H9 (cell line): ENCODE results near the gene CDKN3. TPM values are rescaled to one million over a fixed set of nuclear protein-coding genes. Genes with fewer than 3 reads are reported as not detected.

Experiments
- DNase-seq: peaks from one replicate; pipeline ENCODE4 v3.0.0-alpha.2; 2017
- H2AFZ ChIP-seq: one replicate; pipeline ENCODE4 v1.6.1; 2013; ENCODE audit warnings: mild to moderate bottlenecking, low read length, control low read depth, moderate library complexity
- H2AK5ac ChIP-seq: 2 replicates; pipeline ENCODE4 v1.6.1; 2013; ENCODE audit warnings: low read length, control low read depth, mixed read lengths; ENCODE audit not compliant: insufficient read length
- H2BK120ac ChIP-seq: one replicate; pipeline ENCODE4 v1.6.1; 2013; ENCODE audit warnings: low read depth, mild to moderate bottlenecking, low read length, control low read depth, inconsistent platforms; ENCODE audit not compliant: poor library complexity, severe bottlenecking
- H2BK12ac ChIP-seq: 2 replicates; pipeline ENCODE4 v1.6.1; 2013; ENCODE audit warnings: low read length, control low read depth, mixed read lengths, low read depth; ENCODE audit not compliant: insufficient read length
- H2BK15ac ChIP-seq: 2 replicates; pipeline ENCODE4 v1.6.1; 2013; ENCODE audit warnings: low read depth, low read length, control low read depth
- H2BK20ac ChIP-seq: one replicate; pipeline ENCODE4 v1.6.1; 2013; ENCODE audit warnings: low read depth, mild to moderate bottlenecking, low read length, control low read depth, inconsistent platforms; ENCODE audit not compliant: poor library complexity, severe bottlenecking
- H2BK5ac ChIP-seq: 2 replicates; pipeline ENCODE4 v1.6.1; 2013; ENCODE audit warnings: low read length, control low read depth, mixed read lengths; ENCODE audit not compliant: insufficient read length
- H3K14ac ChIP-seq: 2 replicates; pipeline ENCODE4 v1.6.1; 2013; ENCODE audit warnings: low read length, control low read depth; ENCODE audit not compliant: insufficient read depth
- H3K18ac ChIP-seq: 2 replicates; pipeline ENCODE4 v1.6.1; 2013; ENCODE audit warnings: low read depth, mild to moderate bottlenecking, mixed read lengths, low read length, control low read depth; ENCODE audit not compliant: insufficient read length
- H3K23ac ChIP-seq: 2 replicates; pipeline ENCODE4 v1.6.1; 2013; ENCODE audit warnings: low read length, control low read depth, mixed read lengths, low read depth; ENCODE audit not compliant: insufficient read length
- H3K23me2 ChIP-seq: 2 replicates; pipeline ENCODE4 v1.6.1; 2013; ENCODE audit warnings: low read depth, mild to moderate bottlenecking, mixed read lengths, low read length, control low read depth; ENCODE audit not compliant: insufficient read length, poor library complexity, severe bottlenecking
- H3K27ac ChIP-seq: 2 replicates; pipeline ENCODE4 v1.5.1; 2013; ENCODE audit warnings: low read length, control low read depth, mixed read lengths, low read depth; ENCODE audit not compliant: insufficient read length
- H3K27me3 ChIP-seq: 2 replicates; pipeline ENCODE4 v1.6.1; 2013; ENCODE audit warnings: low read length, control low read depth, inconsistent platforms; ENCODE audit not compliant: insufficient read depth
- H3K4ac ChIP-seq: 2 replicates; pipeline ENCODE4 v1.6.1; 2013; ENCODE audit warnings: low read depth, mild to moderate bottlenecking, control low read depth, inconsistent platforms, low read length, moderate library complexity
- H3K4me1 ChIP-seq: 2 replicates; pipeline ENCODE4 v1.6.1; 2013; ENCODE audit warnings: low read length, control low read depth, inconsistent platforms; ENCODE audit not compliant: insufficient read depth
- H3K4me2 ChIP-seq: 2 replicates; pipeline ENCODE4 v1.6.1; 2013; ENCODE audit warnings: low read length, control low read depth, mixed read lengths; ENCODE audit not compliant: insufficient read length, insufficient read depth
- H3K56ac ChIP-seq: 2 replicates; pipeline ENCODE4 v1.6.1; 2013; ENCODE audit warnings: low read depth, mild to moderate bottlenecking, mixed read lengths, low read length, control low read depth; ENCODE audit not compliant: insufficient read length
- H3K79me1 ChIP-seq: 2 replicates; pipeline ENCODE4 v1.6.1; 2013; ENCODE audit warnings: low read depth, mild to moderate bottlenecking, moderate library complexity, low read length, control low read depth, inconsistent platforms; ENCODE audit not compliant: insufficient read depth, poor library complexity, severe bottlenecking
- H3K79me2 ChIP-seq: 2 replicates; pipeline ENCODE4 v1.6.1; 2013; ENCODE audit warnings: low read length, control low read depth, inconsistent platforms; ENCODE audit not compliant: insufficient read depth
- H3K9ac ChIP-seq: 2 replicates; pipeline ENCODE4 v1.6.1; 2013; ENCODE audit warnings: low read length, control low read depth, mixed read lengths; ENCODE audit not compliant: insufficient read length; ENCODE audit errors: extremely low read depth
- H3K9me3 ChIP-seq: one replicate; pipeline ENCODE4 v1.6.1; 2013; ENCODE audit warnings: low read depth, low read length, inconsistent platforms; ENCODE audit not compliant: control insufficient read depth
- H3T11ph ChIP-seq: one replicate; pipeline ENCODE4 v1.6.1; 2013; ENCODE audit warnings: mild to moderate bottlenecking, low read length, control low read depth, inconsistent platforms
- H4K20me1 ChIP-seq: one replicate; pipeline ENCODE4 v1.6.1; 2013; ENCODE audit not compliant: control insufficient read depth, insufficient read length, insufficient read depth
- H4K5ac ChIP-seq: 2 replicates; pipeline ENCODE4 v1.6.1; 2013; ENCODE audit warnings: low read depth, mild to moderate bottlenecking, mixed read lengths, low read length, control low read depth; ENCODE audit not compliant: insufficient read length
- H4K8ac ChIP-seq: replicated peaks from 2 replicates; pipeline ENCODE4 v1.6.1; 2013; ENCODE audit warnings: low read length, control low read depth, mixed read lengths, low read depth; ENCODE audit not compliant: insufficient read length
- H4K91ac ChIP-seq: 2 replicates; pipeline ENCODE4 v1.6.1; 2013; ENCODE audit warnings: low read depth, mild to moderate bottlenecking, moderate library complexity, mixed read lengths, low read length, control low read depth; ENCODE audit not compliant: insufficient read length
- H3K27ac Mint-ChIP-seq, 3 experiments: 2 replicates in 2 of 3; 3 replicates in 1 of 3; pipeline ENCODE4 v1.8.0; 2020 to 2021; ENCODE audit warnings: mixed read lengths in 3 of 3, mild to moderate bottlenecking in 1 of 3, moderate library complexity in 1 of 3
- H3K27me3 Mint-ChIP-seq: 2 replicates; pipeline ENCODE4 v1.8.0; 2021; ENCODE audit warnings: low read depth, mild to moderate bottlenecking, moderate library complexity, mixed read lengths
- H3K36me3 Mint-ChIP-seq, 3 experiments: 2 replicates in 2 of 3; 3 replicates in 1 of 3; pipeline ENCODE4 v1.8.0; 2020 to 2021; ENCODE audit warnings: low read depth in 3 of 3, mixed read lengths in 3 of 3; ENCODE audit not compliant: insufficient read depth in 1 of 3
- H3K4me1 Mint-ChIP-seq, 2 experiments: 2 replicates each; pipeline ENCODE4 v1.8.0; 2020; ENCODE audit warnings: mixed read lengths in 2 of 2
- H3K4me3 Mint-ChIP-seq, 2 experiments: 2 replicates in 1 of 2; 3 replicates in 1 of 2; pipeline ENCODE4 v1.8.0; 2020 to 2021; ENCODE audit warnings: mild to moderate bottlenecking in 2 of 2, mixed read lengths in 2 of 2, moderate library complexity in 1 of 2
- H3K9me3 Mint-ChIP-seq, 2 experiments: 2 replicates in 1 of 2; 3 replicates in 1 of 2; pipeline ENCODE4 v1.8.0; 2020; ENCODE audit warnings: mild to moderate bottlenecking in 2 of 2, mixed read lengths in 2 of 2, moderate library complexity in 1 of 2
- CTCF ChIP-seq: fragments of 200-600 bp; sonication (generic); conservative IDR thresholded peaks from 3 replicates; pipeline ENCODE4 v1.8.0; 2021; ENCODE audit warnings: antibody characterized with exemption, mild to moderate bottlenecking
- WGBS: extraction: QIAGEN DNeasy Blood & Tissue Kit; methylation state at CpG from one replicate; pipeline ENCODE4 v1.1.7; 2013; ENCODE audit warnings: missing lambda C conversion rate, low lambda C conversion rate, mixed read lengths; ENCODE audit not compliant: insufficient read length; ENCODE audit errors: extremely low coverage; 5-methylcytosine and 5-hydroxymethylcytosine counted together
- total RNA-seq: library from RNA; stranded (reverse); gene quantifications from 2 replicates; pipeline ENCODE4 v1.2.1, GENCODE V29; 2021

Gene CDKN3
- total RNA-seq, 1 experiment from 2014 or later = 45.9 TPM

- no peak for DNase-seq
- no peaks in the 10 kb centered on the region for H3K79me2 ChIP-seq
- H2AFZ ChIP-seq = no peak overlapping the region
- H2AK5ac ChIP-seq = no peak overlapping the region
- no peaks in the 10 kb centered on the region for H3K9me3 ChIP-seq
- H3K23ac ChIP-seq = no peak overlapping the region
- H2BK120ac ChIP-seq = no peak overlapping the region
- H3K27me3 ChIP-seq = no peaks in the 10 kb centered on the region
- no peak overlapping the region for H2BK12ac ChIP-seq
- H3K27ac ChIP-seq = no peak overlapping the region
- H3K9me3 Mint-ChIP-seq = no peaks in the 10 kb centered on the region
- H3K4me3 Mint-ChIP-seq = no peak overlapping the region
- no peak overlapping the region for H4K5ac ChIP-seq
- H3K23me2 ChIP-seq = no peaks in the 10 kb centered on the region
- no peaks in the 10 kb centered on the region for H4K20me1 ChIP-seq
- H3K4me2 ChIP-seq = no peak overlapping the region
- no peaks in the 10 kb centered on the region for H3K79me1 ChIP-seq
- H3K27ac Mint-ChIP-seq = peak overlapping the region in 1 of 3 experiments; percentile 42; a peak in 3 of 7 replicates
- peaks cover 5 to 16% (median 8%) of the 10 kb centered on the region in 3 experiments; a peak in 5 of 7 replicates for H3K36me3 Mint-ChIP-seq
- H3K4me1 Mint-ChIP-seq = peaks cover 5 to 6% of the 10 kb centered on the region in 2 experiments
- no peak overlapping the region for H2BK20ac ChIP-seq
- H4K91ac ChIP-seq = no peak overlapping the region
- H4K8ac ChIP-seq = no peak overlapping the region
- H2BK5ac ChIP-seq = no peak overlapping the region
- no CpG with 5 or more reads among the region's 7 CpGs for WGBS
- H3K4me1 ChIP-seq = no peaks in the 10 kb centered on the region
- no peak overlapping the region for H3T11ph ChIP-seq
- no peak overlapping the region for H3K56ac ChIP-seq
- no peak overlapping the region for H3K18ac ChIP-seq
- H3K9ac ChIP-seq = no peak overlapping the region
- H2BK15ac ChIP-seq = no peak overlapping the region
- no peak overlapping the region for H3K4ac ChIP-seq
- no peaks in the 10 kb centered on the region for H3K27me3 Mint-ChIP-seq
- H3K14ac ChIP-seq = no peak overlapping the region
- TF ChIP-seq CTCF = peak; percentile 69
Observed at GRCh38 chr14:54420478-54421142, 23.8 kb downstream of the CDKN3 start.
